Measurements from ENCODE around the gene CCDC146. TPM values are rescaled to one million over a fixed set of nuclear protein-coding genes. Genes with fewer than 3 reads are reported as not detected.

The CCDC146 gene
- total RNA-seq, 1 experiment from 2014 or later = 0.72 TPM

DNA sequence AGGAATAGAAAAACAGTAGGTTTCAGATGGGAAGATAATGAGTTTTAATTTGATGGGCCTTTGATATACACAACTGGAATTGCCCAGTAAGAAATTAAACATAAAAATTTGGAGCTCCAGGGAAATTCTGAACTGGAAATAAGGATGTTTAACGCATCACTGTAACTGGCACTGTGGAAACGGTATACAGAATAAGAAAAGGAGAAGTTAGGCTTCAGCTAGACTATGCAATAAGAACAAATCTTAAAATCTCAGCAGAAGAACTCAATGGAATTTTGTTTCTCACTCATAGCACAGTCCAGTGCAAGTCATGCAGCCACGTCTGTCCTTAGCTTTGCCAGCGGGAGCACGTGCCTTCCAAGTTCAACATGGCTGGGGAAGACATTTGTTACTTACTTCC is 130.1 kb downstream of the CCDC146 start:
- no peaks in the 10 kb centered on the region for H3K9me3 ChIP-seq (ENCODE audit: control insufficient read depth, low read depth, low read length)
- H2BK15ac ChIP-seq (ENCODE audit: low read depth, low read length) = no peak overlapping the region
- Mint-ChIP-seq H3K27me3 (ENCODE audit: low read depth) (no peaks in the 10 kb centered on the region; the same call in none of the 2 replicates), H3K9me3 (no peaks in the 10 kb centered on the region; a peak in 1 of 5 replicates), H3K36me3 (ENCODE audit: insufficient read depth in 1 of 3, low read depth in 3 of 3) (no peaks in the 10 kb centered on the region), H3K4me1 (no peaks in the 10 kb centered on the region), H3K27ac (no peak overlapping the region), H3K4me3 (no peak overlapping the region)
- no peaks in the 10 kb centered on the region for H3K23me2 ChIP-seq (ENCODE audit: insufficient read length, low read depth, low read length, poor library complexity, severe bottlenecking)
- no peak overlapping the region for H3K18ac ChIP-seq (ENCODE audit: insufficient read length, low read depth, low read length)
- H3K4ac ChIP-seq (ENCODE audit: low read depth, low read length) = no peak overlapping the region
- H4K91ac ChIP-seq (ENCODE audit: insufficient read length, low read depth, low read length) = no peak overlapping the region
- no peak overlapping the region for H2BK120ac ChIP-seq (ENCODE audit: low read depth, low read length, poor library complexity, severe bottlenecking)
- no peaks in the 10 kb centered on the region for H3K79me2 ChIP-seq (ENCODE audit: insufficient read depth, low read length)
- no peak overlapping the region for H3K27ac ChIP-seq (ENCODE audit: insufficient read length, low read depth, low read length)
- no peak overlapping the region for H2BK5ac ChIP-seq (ENCODE audit: insufficient read length, low read length)
- H3K4me1 ChIP-seq (ENCODE audit: insufficient read depth, low read length) = no peaks in the 10 kb centered on the region
- H4K5ac ChIP-seq (ENCODE audit: insufficient read length, low read depth, low read length) = no peak overlapping the region
- no peak overlapping the region for H2BK12ac ChIP-seq (ENCODE audit: insufficient read length, low read depth, low read length)
- H3K56ac ChIP-seq (ENCODE audit: insufficient read length, low read depth, low read length) = no peak overlapping the region
- TF ChIP-seq, protein P1, sequence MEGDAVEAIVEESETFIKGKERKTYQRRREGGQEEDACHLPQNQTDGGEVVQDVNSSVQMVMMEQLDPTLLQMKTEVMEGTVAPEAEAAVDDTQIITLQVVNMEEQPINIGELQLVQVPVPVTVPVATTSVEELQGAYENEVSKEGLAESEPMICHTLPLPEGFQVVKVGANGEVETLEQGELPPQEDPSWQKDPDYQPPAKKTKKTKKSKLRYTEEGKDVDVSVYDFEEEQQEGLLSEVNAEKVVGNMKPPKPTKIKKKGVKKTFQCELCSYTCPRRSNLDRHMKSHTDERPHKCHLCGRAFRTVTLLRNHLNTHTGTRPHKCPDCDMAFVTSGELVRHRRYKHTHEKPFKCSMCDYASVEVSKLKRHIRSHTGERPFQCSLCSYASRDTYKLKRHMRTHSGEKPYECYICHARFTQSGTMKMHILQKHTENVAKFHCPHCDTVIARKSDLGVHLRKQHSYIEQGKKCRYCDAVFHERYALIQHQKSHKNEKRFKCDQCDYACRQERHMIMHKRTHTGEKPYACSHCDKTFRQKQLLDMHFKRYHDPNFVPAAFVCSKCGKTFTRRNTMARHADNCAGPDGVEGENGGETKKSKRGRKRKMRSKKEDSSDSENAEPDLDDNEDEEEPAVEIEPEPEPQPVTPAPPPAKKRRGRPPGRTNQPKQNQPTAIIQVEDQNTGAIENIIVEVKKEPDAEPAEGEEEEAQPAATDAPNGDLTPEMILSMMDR (conservative IDR thresholded peaks at IDR 0.05) = no peak
- no peaks in the 10 kb centered on the region for H3K79me1 ChIP-seq (ENCODE audit: insufficient read depth, low read depth, low read length, poor library complexity, severe bottlenecking)
- H3K4me2 ChIP-seq (ENCODE audit: insufficient read depth, insufficient read length, low read length) = no peak overlapping the region
- WGBS (ENCODE audit: extremely low coverage, insufficient read length, low lambda C conversion rate) = no CpG with 5 or more reads among the region's 5 CpGs
- no peak overlapping the region for H3K14ac ChIP-seq (ENCODE audit: insufficient read depth, low read length)
- no peak overlapping the region for H2AK5ac ChIP-seq (ENCODE audit: insufficient read length, low read length)
- H3K9ac ChIP-seq (ENCODE audit: extremely low read depth, insufficient read length, low read length) = no peak overlapping the region
- H2BK20ac ChIP-seq (ENCODE audit: low read depth, low read length, poor library complexity, severe bottlenecking) = no peak overlapping the region
- H4K20me1 ChIP-seq (ENCODE audit: control insufficient read depth, insufficient read depth, insufficient read length) = no peaks in the 10 kb centered on the region
- no peak overlapping the region for H2AFZ ChIP-seq (ENCODE audit: low read length)
- no peak overlapping the region for H4K8ac ChIP-seq (replicated peaks; ENCODE audit: insufficient read length, low read depth, low read length)
- H3T11ph ChIP-seq (ENCODE audit: low read length) = no peak overlapping the region
- no peak for DNase-seq
- H3K23ac ChIP-seq (ENCODE audit: insufficient read length, low read depth, low read length) = no peak overlapping the region
- H3K27me3 ChIP-seq (ENCODE audit: insufficient read depth, low read length) = no peaks in the 10 kb centered on the region

Measured in H9 (cell line).